Upper lobe of left lung (tissue), 6 donors: ENCODE results near the gene PARD3B. TPM values are rescaled to one million over a fixed set of nuclear protein-coding genes. Genes with fewer than 3 reads are reported as not detected.

ENCODE experiments used
- ATAC-seq, 2 donors: fragments of 200-7000 bp; cut with Tn5 transposase; one replicate each; pipeline ENCODE4 v1.9.1; 2022; ENCODE audit warnings: mild to moderate bottlenecking in 2 of 2, moderate library complexity in 2 of 2; ENCODE audit not compliant: low FRiP score in 2 of 2
- DNase-seq, 2 donors: peaks; one replicate each; pipeline ENCODE4 v3.0.0-alpha.2; 2019 to 2020
- H3K27ac ChIP-seq, 4 donors: fragments of 200-600 bp; sonication (generic); one replicate each; pipeline ENCODE4 v1.5.1; 2016 to 2019
- H3K27me3 ChIP-seq, 4 donors: fragments of 200-600 bp; sonication (generic); one replicate each; pipeline ENCODE4 v1.5.1; 2017 to 2019
- H3K36me3 ChIP-seq, 4 donors: fragments of 200-600 bp; sonication (generic); one replicate each; pipeline ENCODE4 v1.5.1; 2016 to 2019
- H3K4me1 ChIP-seq, 4 donors: fragments of 200-600 bp; sonication (generic); one replicate each; pipeline ENCODE4 v1.5.1; 2018 to 2019
- H3K4me3 ChIP-seq, 4 donors: fragments of 200-600 bp; sonication (generic); one replicate each; pipeline ENCODE4 v1.5.1; 2017 to 2019; ENCODE audit warnings: mild to moderate bottlenecking in 2 of 4, moderate library complexity in 1 of 4
- H3K9me3 ChIP-seq, 4 donors: fragments of 200-600 bp; sonication (generic); one replicate each; pipeline ENCODE4 v1.5.1; 2018 to 2019
- EP300 ChIP-seq, 4 donors: sonication (generic); formaldehyde crosslinking; IDR thresholded peaks; one replicate each; pipeline ENCODE4 v1.5.1; 2017; ENCODE audit warnings: antibody characterized with exemption in 4 of 4, control low read depth in 2 of 4
- POLR2A ChIP-seq, 4 donors: fragments of 450-650 bp; IDR thresholded peaks; one replicate each; pipeline ENCODE4 v1.5.1; 2016 to 2017; ENCODE audit warnings: antibody characterized with exemption in 4 of 4, mild to moderate bottlenecking in 2 of 4
- POLR2AphosphoS5 ChIP-seq, 2 donors: sonication (generic); formaldehyde crosslinking; IDR thresholded peaks; one replicate each; pipeline ENCODE4 v1.5.1; 2017; ENCODE audit warnings: antibody characterized with exemption in 2 of 2
- WGBS, 2 donors: methylation state at CpG; one replicate each; pipeline ENCODE4 v1.1.5; 2017 to 2018; 5-methylcytosine and 5-hydroxymethylcytosine counted together
- total RNA-seq, 6 donors: library from RNA; depleted of rRNA in 4 of 6; stranded (reverse); fragments of >200 nt in 4 of 6; gene quantifications; one replicate each; pipeline versions ENCODE4 v1.1.0 to v1.2.1, GENCODE V29; 2016 to 2021
- TF ChIP-seq, protein P1 (sequence below), 6 experiments: fragments of 450-650 bp in 4 of 6; fragments of 200-600 bp in 2 of 6; sonication (generic) in 2 of 6; IDR thresholded peaks; one replicate each; pipeline ENCODE4 v1.5.1; 2016 to 2019; ENCODE audit warnings: antibody characterized with exemption in 6 of 6
- donor health status: DM: no; HTN: no; CAD: no; lungs with moderate emphysema.
- donor health status: DM: no; HTN: yes; CAD: no; lungs with severe emphysema.

The PARD3B gene
- total RNA-seq, 6 donors from 2014 or later = 17.8 to 44.9 (median 24.2) TPM

DNA sequence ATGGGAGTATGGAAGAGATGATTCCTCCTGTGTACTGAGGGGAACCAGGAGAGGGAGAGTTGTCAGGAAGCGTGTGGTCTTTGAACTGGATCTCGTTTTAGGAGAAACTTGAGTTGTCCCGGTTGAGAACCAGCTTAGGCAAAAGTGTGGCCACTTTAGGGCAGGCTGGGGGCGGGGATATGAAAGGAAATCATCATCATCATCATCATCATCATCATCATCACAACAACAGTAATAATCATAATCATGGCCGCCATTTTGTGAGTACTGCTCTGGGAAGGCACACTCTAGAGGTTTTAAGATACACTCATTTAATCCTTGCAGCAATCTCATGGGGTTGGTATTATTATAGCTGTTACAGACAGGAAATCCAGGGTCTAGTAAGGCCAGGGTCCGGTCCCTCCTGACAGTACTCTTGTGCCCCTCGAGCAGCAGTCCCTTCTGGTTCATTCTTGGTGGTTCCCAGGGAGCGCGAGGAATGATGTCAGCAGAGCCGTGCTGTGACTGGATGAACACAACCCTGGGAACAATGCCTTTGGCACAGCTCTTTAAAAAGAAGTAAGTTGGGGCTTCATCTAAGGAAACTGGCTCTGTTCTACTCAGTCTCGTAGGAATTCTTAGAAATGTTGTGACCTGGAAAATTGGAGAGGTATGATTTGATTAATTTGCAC is 33.8 kb downstream of the PARD3B start:
- DNase-seq = no peak
- ATAC-seq = peak in 1 of 2 donors; percentile 23
- Histone ChIP-seq H3K4me3 (no peak overlapping the region), H3K36me3 (no peaks in the 10 kb centered on the region), H3K4me1 (no peaks in the 10 kb centered on the region), H3K9me3 (no peaks in the 10 kb centered on the region), H3K27me3 (no peaks in the 10 kb centered on the region), H3K27ac (no peak overlapping the region)
- 93 to 95% methylated on average over 11 of the region's 11 CpGs for WGBS, 2 donors
- no peak for TF ChIP-seq EP300 (IDR thresholded peaks at IDR 0.05)
- no peak for TF ChIP-seq POLR2A (IDR thresholded peaks at IDR 0.05)
- TF ChIP-seq, protein P1, sequence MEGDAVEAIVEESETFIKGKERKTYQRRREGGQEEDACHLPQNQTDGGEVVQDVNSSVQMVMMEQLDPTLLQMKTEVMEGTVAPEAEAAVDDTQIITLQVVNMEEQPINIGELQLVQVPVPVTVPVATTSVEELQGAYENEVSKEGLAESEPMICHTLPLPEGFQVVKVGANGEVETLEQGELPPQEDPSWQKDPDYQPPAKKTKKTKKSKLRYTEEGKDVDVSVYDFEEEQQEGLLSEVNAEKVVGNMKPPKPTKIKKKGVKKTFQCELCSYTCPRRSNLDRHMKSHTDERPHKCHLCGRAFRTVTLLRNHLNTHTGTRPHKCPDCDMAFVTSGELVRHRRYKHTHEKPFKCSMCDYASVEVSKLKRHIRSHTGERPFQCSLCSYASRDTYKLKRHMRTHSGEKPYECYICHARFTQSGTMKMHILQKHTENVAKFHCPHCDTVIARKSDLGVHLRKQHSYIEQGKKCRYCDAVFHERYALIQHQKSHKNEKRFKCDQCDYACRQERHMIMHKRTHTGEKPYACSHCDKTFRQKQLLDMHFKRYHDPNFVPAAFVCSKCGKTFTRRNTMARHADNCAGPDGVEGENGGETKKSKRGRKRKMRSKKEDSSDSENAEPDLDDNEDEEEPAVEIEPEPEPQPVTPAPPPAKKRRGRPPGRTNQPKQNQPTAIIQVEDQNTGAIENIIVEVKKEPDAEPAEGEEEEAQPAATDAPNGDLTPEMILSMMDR (IDR thresholded peaks at IDR 0.05) = no peak
- TF ChIP-seq POLR2AphosphoS5 (IDR thresholded peaks at IDR 0.05) = no peak

DNA sequence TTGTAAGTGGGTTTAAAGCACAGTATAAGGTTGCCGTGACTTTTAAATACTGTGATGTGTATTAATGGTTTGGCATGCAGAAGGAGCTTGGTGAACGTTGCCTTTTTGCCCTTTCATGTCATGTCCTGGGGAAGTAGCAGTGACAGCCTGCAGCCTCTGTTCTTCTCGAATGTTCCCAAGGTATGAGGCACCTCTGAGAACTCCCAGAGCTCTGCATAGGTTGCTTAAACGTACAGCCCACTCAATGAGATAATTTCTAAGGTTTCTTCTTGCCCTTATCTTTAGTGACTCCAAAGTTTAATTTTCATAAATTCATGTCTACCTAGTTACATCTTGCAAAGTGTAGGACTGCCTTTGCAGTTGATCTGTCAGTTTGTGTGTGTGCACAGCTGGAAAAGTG is 36.7 kb downstream of the PARD3B start:
- H3K27me3 ChIP-seq = no peaks in the 10 kb centered on the region
- no peak overlapping the region for H3K27ac ChIP-seq
- no peak overlapping the region for H3K4me3 ChIP-seq
- no peak for DNase-seq
- H3K36me3 ChIP-seq = no peaks in the 10 kb centered on the region
- H3K4me1 ChIP-seq = no peaks in the 10 kb centered on the region
- H3K9me3 ChIP-seq = no peaks in the 10 kb centered on the region
- no peak for ATAC-seq
- no peak for TF ChIP-seq EP300 (IDR thresholded peaks at IDR 0.05)
- no peak for TF ChIP-seq POLR2AphosphoS5 (IDR thresholded peaks at IDR 0.05)
- TF ChIP-seq, protein P1 (IDR thresholded peaks at IDR 0.05) = no peak
- no peak for TF ChIP-seq POLR2A (IDR thresholded peaks at IDR 0.05)
- 74 to 75% methylated on average over 4 of the region's 4 CpGs for WGBS, 2 donors

DNA sequence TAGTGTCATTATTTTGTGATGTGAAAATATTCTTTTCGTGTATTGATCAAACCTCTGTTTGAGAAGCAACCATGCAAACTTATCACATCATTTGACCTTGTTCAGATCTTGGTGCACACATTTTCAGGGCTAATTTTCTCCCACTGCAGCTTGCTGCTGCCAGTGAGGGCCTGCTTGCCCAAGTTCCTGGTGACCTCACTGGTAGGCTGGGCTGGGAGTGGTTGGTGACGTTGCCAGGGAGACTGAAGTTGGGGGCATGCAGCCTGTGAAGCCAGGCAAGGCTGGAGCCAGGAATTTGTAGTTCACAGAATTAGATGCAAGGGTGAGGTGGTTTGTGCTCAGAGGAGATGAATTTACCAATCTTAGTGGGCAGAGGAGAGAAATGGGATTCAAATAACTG is 38.5 kb downstream of the PARD3B start:
- Histone ChIP-seq H3K9me3 (no peaks in the 10 kb centered on the region), H3K27me3 (no peaks in the 10 kb centered on the region), H3K36me3 (no peaks in the 10 kb centered on the region), H3K4me1 (no peaks in the 10 kb centered on the region), H3K27ac (no peak overlapping the region), H3K4me3 (no peak overlapping the region)
- TF ChIP-seq, protein P1 (IDR thresholded peaks at IDR 0.05) = no peak
- TF ChIP-seq EP300 (IDR thresholded peaks at IDR 0.05) (no peak), POLR2A (IDR thresholded peaks at IDR 0.05) (no peak), POLR2AphosphoS5 (IDR thresholded peaks at IDR 0.05) (no peak)
- ATAC-seq (no peak), DNase-seq (no peak)
- WGBS, 2 donors = 88 to 98% methylated on average over 2 of the region's 2 CpGs

DNA sequence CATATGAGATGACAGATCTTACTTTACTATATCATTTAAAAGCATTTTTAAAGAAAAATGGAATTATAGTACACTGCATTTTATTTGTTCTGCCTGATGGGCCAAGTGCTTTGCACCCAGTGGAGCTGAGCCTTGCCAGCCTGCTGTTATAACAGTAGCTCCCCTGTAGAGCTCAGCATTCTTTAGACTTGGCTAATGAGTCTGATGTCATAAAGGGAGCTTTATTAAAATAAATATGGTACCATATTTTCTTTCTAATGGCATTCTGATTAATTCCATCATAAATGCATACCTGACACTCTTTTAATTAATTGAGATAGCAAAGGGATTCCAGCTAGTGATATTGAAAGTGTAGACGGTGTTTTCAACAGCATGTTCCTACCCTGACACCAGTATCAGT is 40.7 kb downstream of the PARD3B start:
- ATAC-seq (no peak), DNase-seq (no peak)
- Histone ChIP-seq H3K9me3 (peaks cover 0 to 5% (median 0%) of the 10 kb centered on the region in 4 donors), H3K27me3 (no peaks in the 10 kb centered on the region), H3K27ac (no peak overlapping the region), H3K4me1 (no peaks in the 10 kb centered on the region), H3K4me3 (no peak overlapping the region), H3K36me3 (no peaks in the 10 kb centered on the region)
- 85 to 92% methylated on average over 1 of the region's 1 CpG for WGBS, 2 donors
- TF ChIP-seq EP300 (IDR thresholded peaks at IDR 0.05) (no peak), POLR2AphosphoS5 (IDR thresholded peaks at IDR 0.05) (no peak), POLR2A (IDR thresholded peaks at IDR 0.05) (no peak)

DNA sequence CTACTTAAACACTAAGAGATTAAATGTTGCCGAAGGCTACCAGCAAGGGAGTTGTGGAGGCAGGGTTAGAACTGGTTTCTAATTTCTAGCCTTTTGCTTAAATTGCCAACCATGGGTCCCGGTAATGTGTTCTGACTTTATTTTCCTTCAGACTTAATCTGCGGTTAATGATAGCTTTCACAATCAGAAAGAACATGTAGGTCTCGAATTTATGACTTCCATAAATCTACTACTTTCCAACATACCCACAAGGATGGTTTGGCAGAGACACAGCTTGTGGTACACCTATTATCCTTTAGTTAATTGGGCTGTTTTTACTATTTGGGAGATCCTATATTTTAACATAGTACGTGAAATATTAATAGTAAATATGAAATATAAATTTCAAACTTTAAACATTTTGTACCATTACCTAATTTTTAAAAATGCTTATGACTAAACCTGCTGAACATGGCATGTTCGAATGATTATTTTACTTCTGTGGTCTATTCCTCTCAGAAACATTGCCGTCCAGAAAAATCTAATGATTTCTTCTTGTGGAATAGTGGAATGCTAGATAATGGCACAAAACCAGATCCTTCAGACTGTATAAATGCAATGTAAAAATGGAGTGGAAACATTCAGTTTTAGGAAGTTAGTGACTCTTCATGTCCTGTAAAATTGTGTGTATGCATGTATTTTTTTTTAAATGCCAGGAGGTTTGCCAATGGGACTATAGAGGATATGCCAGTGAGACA is 41.3 kb downstream of the PARD3B start:
- Histone ChIP-seq H3K4me3 (no peak overlapping the region), H3K27me3 (no peaks in the 10 kb centered on the region), H3K27ac (no peak overlapping the region), H3K36me3 (no peaks in the 10 kb centered on the region), H3K9me3 (peaks cover 0 to 5% (median 0%) of the 10 kb centered on the region in 4 donors), H3K4me1 (no peaks in the 10 kb centered on the region)
- no peak for DNase-seq
- TF ChIP-seq POLR2AphosphoS5 (IDR thresholded peaks at IDR 0.05) (no peak), EP300 (IDR thresholded peaks at IDR 0.05) (no peak), POLR2A (IDR thresholded peaks at IDR 0.05) (no peak)
- TF ChIP-seq, protein P1 (IDR thresholded peaks at IDR 0.05) = no peak
- ATAC-seq = no peak
- 89 to 94% methylated on average over 7 of the region's 7 CpGs for WGBS, 2 donors
